GM18951 (cell line): ENCODE results near the gene PCYT1B.

ENCODE experiments used
- POLR2A ChIP-seq: IDR thresholded peaks from 4 replicates; pipeline ENCODE4 v1.6.1; 2011; ENCODE audit warnings: mild to moderate bottlenecking; ENCODE audit not compliant: insufficient read length, insufficient read depth; ENCODE audit errors: extremely low read depth
- in situ Hi-C: fragments of 300-500 bp; cut with MboI; formaldehyde crosslinking; loops from one replicate; pipeline ENCODE4 v1.12.0; 2022; ENCODE audit warnings: low sequenced_read_pairs, mixed read lengths, inconsistent platforms; ENCODE audit not compliant: unreplicated experiment

Gene PCYT1B

DNA sequence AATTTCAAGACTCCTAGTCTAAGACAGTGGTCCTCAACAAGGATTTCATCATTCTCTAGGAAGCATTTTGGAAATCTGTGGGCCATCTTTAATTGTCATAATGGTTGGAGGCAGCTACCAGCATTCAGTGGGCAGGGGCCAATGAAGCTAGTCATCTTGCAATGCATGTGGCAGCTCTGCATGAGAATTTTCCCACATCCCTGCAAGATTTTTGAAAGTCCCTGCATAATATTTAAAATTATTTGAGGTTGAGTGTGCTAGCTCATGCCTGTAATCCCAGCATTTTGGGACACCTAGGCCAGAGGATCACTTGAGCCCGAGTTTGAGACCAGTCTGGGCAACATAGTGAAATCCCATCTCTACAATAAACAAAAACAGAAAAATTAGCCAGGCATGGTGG lies 44.0 kb downstream of the PCYT1B start:
- TF ChIP-seq POLR2A: no peak
- in situ Hi-C loops: no loop called here

DNA sequence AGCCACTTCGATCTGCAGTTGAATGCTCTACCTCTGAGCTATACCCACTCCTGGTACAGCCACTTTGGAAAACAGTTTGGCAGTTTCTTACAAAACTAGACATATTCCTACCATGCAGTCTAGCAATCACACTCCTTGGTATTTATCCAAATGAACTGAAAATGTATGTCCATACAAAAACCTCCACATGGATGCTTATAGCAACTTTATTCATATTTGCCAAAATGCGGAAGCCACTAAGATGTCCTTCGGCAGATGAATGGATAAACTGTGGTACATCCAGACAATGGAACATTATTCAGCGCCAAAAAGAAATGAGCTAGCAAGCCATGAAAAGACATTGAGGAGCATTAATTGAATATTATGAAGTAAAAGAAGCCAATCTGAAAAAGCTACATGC lies 45.3 kb downstream of the PCYT1B start:
- in situ Hi-C loops: no loop called here
- TF ChIP-seq POLR2A: no peak

DNA sequence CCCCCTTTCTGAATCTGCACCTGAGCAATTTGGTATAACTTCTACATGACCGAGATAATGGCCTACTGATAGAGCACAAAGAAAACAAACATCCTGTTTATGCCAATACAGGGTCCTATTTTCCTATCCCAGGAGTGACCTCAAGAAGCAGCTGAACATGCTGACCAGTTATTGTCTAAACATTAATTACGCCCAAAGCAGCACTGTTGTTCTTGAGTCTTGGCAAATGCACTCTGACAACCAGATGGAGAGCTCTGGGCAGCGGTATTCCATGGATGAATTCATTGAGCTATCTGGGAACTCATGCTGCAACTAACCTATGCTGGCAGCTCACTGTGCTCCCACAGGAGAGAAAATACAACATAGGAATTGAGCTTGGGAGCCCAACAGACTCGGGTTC lies 52.6 kb downstream of the PCYT1B start:
- in situ Hi-C loops: no loop called here
- no peak for TF ChIP-seq POLR2A

DNA sequence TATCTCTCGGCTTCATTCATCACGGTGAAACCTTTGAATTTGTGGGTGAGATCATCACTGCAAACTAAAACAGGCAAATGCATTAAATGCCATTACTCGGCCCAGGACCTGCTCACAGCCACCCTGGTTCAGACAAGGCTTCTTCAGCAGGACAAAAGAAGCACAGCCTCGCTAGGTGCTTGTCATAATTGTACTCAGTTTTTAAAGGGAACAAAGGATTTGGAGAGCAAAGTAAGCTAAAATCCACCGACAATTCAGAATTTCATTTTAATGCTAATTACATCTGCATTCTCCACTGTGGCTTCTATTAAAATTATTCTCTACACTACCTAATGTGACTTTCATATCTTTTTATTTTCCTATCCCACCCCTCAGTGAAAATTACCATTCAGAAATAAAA lies 57.0 kb downstream of the PCYT1B start:
- in situ Hi-C loops: no loop called here
- TF ChIP-seq POLR2A: no peak

GRCh38 chrX:24577091-24577490 lies 70.1 kb downstream of the PCYT1B start:
- in situ Hi-C loops: no loop called here

GRCh38 chrX:24575496-24575895 lies 71.7 kb downstream of the PCYT1B start:
- in situ Hi-C loops: no loop called here
- no peak for TF ChIP-seq POLR2A

More at GRCh38 chrX:24577091-24577490, 70.1 kb downstream of the PCYT1B start:
- TF ChIP-seq POLR2A: no peak

DNA sequence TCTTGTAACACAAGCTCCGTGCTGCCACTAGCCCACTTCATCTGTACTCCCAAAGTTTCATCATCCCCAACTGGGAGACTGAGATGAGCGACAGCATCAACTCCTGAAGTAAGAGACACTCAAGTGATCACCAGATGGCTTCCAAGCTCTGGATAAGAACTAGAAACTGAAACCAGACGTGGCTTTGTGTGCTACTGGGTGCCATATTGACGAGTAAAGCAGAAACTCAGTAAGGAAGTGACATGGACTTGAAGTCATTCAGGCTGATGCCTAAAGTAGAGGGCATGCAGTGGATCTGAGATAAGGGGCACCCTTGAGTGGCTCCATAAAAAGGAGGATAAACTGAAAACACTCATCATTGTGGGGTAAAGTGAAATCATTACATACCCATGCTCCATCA lies 72.4 kb downstream of the PCYT1B start:
- no peak for TF ChIP-seq POLR2A
- in situ Hi-C loops: no loop called here

DNA sequence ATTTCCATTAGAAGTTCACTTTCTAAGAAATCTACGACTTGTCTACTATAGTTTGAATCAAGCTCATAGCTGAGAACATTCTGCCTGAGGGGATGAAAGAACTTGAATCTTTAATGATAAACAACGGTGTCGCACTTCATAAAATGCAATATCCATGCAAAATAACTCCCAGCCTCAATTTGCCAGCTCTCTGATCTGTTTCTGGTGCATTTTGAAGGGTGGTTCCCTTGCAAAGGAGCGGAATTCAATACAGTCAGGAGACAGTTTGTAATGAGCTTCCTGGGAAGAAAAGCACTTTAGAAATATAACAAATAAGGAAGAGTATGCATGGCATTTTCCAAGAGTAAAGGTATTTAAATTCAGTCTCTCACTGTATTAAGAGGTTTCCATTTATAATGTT lies 80.0 kb downstream of the PCYT1B start:
- TF ChIP-seq POLR2A: no peak
- in situ Hi-C loops: no loop called here

DNA sequence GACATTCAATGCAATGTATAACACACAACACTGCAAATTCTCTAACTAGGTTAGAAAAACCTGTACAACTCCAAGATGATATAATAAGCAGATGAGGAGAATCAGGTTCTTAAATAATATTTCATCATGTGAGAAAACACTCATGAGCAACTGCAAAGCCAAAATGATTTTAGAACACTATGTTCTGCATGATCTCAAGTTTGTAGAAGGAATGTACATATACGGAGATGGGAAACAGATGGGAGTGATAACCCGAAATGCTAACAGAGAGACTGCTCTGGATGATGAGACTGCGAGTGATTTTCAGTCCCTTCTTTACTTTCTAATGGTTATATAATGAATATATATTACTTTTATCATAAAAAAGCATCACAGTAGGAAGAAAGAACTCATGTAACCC lies 80.9 kb downstream of the PCYT1B start:
- no peak for TF ChIP-seq POLR2A
- in situ Hi-C loops: no loop called here

DNA sequence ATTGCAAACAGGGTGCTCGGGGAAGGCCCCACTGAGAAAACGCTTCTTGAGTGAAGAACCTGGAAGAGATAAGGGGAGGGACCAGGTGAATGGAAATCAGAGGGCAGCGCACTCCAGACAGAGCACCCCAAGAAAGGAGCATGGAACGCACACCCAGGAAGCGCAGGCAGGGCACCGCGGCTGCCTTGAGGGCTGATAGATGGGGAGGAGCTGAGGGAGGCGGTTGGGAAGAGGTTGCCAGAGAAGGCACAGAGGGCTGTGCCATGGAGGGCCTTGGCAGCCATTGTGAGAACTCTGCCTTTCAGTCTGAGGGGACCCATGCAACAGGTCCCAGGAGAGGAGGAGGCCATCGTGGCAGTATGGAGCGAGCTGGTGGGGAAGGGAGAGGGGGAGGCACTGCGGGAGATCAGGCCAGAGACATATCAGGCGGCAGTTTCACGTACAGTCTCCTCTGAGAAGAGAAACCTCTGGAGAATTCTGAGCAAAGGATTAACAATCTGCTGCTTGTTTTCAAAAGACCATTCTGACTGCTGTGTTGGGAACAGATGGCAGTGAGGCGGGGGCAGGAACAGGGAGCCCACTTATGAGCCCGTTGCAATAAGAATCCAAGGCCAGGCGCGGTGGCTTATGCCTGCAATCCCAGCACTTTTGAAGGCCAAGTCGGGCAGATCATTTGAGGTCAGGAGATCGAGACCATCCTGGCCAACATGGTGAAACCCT lies 83.7 kb downstream of the PCYT1B start:
- in situ Hi-C loops: no loop called here
- no peak for TF ChIP-seq POLR2A

DNA sequence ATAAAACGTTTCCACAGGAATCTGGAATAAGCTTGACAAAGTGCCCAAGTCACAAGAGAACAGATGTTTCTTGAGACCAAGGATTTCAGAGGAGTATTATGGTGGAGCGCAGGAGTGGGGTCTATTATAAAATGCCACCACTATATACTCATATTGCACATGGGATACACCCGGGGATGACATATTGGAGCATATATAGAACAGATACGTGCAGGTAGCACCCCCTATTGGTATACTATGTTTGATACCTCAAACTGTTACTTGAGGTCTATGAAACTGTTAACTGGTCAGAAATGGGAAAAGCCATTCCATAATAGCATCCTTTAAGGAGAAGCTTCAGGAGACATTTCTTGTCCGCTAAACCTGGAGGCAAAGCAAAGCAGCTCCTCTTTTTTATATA lies 86.0 kb downstream of the PCYT1B start:
- TF ChIP-seq POLR2A: no peak
- in situ Hi-C loops: no loop called here

DNA sequence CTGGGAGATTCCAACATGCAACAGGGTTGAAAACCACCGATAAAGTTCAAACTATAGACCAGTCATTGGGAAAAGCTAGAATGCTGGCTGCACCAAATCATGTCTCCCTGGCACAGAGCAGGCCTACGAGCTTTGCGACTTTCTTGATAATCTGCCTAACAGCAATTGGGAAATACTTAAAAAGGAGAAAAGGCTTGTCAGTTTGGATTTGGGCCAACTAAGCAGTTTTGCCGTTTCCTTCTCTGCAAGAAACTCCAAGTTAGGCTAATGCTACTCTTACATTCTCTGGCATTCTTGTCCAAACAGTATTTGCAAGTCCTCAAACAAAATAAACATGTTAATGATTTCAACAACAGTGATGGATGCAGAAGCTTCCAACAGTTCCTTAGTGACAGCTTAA lies 94.1 kb downstream of the PCYT1B start:
- in situ Hi-C loops: no loop called here
- TF ChIP-seq POLR2A: no peak

DNA sequence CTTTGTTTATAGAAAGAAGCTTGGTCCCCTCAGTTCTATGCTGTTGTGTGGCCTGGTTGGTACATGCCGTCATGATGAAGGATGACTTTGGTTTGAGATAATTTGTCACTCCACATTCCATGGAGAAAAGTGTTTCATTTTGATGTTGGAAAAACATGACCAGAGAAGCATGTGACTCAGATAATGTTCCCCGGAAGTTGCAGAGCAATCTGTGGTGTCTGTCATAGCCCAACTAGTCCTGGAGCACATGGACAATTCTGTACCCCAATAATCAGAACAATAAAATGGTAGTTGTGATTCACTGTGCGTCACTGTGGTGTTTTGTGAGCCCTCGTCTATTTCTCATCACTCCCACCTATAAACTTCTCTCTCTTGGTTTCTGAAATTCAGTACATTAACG lies 97.0 kb downstream of the PCYT1B start:
- no peak for TF ChIP-seq POLR2A
- in situ Hi-C loops: no loop called here

- in situ Hi-C loops: no loop called here
- no peak for TF ChIP-seq POLR2A
These were observed 99.2 kb downstream of the PCYT1B start for GRCh38 chrX:24547961-24548360.

DNA sequence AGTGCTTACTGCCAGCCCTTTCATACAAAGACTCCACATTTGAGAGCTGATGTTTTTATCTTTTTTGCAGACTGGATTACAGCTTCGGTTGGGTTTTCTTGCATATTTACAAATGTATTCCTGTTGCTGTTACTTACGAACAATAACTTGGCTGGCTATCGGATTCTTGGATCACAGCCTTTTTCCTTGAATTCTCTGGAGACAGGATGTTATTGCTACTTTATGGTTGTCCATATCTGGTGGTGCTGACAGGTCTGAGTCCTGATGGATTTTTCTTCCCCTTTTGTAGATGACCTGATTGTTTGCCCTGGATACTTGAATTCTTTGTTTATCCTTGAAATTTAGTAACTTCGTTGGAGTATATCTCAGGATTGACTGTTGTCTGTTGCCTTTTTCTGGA lies 104.4 kb downstream of the PCYT1B start:
- no peak for TF ChIP-seq POLR2A
- in situ Hi-C loops: no loop called here
